NCI-H82 treated with DMSO at 0.1 percent for 48 hours (cell line): ENCODE measurements around the gene ZNF195.
"Not testable (repeated sequence)": the region's sequence is repeated elsewhere in the genome, so short reads cannot be mapped to it uniquely, and the experiment has no call there.

Experiments
- DNase-seq: peaks from one replicate; lab custom pipeline; 2025; ENCODE audit not compliant: unreplicated experiment; lab: John Stamatoyannopoulos, UW

ZNF195 gene

DNA sequence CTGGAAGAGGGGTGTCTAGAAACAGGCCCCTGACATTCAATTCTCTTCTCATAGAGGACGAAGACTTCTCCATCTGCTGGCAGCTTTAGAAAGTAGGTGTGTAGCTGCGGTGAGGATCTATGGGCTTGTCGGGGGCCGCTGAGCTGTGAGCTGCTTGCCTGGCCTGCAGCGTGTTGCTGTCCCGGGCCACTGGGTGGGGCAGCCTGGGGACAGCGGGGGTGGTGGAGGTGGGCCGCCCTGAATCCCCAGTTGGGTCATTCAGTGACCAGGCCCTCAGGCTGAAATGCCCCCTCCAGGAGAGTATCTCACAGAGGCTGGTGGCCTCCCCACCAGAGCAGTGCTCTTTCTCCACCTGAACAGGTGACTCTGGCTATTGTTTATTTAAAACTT lies 23.9 kb upstream of the ZNF195 start:
- DNase-seq: not testable (repeated sequence)

DNA sequence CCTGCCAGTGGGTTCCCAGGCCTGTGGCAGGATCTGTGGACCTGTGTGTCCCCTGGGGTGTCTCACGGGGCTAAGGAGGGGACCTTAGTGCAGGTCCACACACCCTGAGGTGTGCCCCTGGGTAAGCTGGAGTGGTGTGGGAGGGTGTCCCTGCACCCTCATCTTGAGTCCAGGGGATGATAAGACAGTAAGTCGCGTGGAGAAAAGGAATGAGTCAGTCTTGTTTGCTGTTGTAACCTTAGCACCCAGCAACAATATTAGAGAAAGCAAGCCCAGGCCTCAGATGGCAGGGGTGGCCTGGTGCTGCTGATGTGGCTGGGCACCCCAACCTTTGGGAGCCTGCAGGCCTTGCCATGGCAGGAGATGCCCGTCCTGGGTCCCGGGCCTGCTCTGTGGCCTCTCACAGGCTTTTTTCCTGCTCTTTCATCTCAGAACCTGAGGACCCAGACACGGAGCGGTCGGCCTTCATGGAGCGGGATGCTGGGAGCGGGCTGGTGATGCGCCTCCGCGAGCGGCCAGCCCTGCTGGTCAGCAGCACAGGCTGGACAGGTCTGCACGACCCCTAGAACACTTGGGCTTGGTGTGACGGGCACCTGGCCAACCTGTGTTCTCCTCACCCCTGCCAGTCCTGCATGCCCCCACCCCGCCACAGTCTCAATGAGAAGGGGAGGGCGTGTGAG lies 23.4 kb upstream of the ZNF195 start:
- DNase-seq: not testable (repeated sequence)

DNA sequence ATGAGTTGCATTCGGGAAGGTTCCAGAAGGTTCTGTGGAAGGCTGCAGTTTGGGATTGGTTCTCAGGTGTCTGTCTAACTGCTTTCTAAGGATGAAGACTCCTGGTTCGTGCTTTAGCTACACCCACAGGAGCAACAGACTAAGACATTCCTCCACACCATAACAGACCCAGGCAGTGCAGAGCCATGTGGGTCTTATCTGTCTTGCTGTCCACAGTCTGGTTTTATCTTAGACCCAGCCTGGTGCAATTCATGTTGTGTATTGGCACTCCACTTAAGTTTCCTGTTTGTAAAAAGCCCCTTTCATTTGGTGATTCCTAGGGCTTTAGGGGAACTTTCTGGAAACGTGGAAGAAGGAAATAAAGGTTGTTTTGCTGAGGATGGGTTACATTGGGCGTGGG lies 22.1 kb upstream of the ZNF195 start:
- DNase-seq: not testable (repeated sequence)

DNA sequence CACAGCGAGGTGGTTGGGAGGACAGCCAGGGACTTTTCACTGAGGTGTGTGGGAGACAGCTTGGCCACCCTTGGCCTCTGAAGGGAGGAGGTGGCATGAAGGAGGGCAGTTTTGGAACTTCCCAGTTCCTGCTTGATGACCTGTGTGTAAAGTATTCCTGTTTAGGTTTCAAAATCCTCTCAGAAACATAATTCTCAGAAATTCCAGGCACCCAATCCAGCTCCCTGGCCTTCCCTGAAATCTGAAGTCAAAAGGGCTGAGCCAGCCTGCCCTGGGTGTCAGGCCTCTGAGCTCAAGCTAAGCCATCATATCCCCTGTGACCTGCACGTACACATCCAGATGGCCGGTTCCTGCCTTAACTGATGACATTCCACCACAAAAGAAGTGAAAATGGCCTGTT lies 19.6 kb upstream of the ZNF195 start:
- DNase-seq: not testable (repeated sequence)

DNA sequence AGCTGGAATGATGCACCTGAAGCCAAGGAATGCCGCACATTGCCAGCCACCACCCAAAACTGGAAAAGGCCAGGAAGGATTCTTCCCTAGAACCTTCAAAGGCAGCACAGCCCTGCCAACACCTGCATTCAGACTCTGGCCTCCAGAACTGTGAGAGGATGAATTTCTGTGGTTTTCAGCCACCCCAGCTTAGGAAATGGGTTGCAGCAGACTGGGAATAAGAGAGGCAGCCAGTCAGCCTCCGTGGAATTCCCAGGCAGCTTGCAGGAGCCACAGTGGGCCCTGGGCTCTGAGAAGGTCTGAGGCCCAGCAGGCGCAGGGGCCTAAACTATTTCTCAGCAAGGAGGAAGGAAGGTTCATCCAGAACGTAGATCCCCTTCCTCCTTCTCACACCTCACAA lies 19.2 kb upstream of the ZNF195 start:
- DNase-seq: not testable (repeated sequence)

DNA sequence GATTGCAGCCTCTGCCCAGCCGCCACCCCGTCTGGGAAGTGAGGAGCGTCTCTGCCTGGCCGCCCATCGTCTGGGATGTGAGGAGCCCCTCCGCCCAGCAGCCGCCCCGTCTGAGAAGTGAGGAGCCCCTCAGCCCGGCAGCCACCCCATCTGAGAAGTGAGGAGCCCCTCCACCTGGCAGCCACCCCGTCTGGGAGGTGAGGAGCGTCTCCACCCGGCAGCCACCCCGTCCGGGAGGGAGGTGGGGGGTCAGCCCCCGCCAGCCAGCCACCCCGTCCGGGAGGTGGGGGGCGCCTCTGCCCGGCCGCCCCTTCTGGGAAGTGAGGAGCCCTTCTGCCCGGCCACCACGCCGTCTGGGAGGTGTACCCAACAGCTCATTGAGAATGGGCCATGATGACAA lies 18.3 kb upstream of the ZNF195 start:
- not testable (repeated sequence) for DNase-seq

DNA sequence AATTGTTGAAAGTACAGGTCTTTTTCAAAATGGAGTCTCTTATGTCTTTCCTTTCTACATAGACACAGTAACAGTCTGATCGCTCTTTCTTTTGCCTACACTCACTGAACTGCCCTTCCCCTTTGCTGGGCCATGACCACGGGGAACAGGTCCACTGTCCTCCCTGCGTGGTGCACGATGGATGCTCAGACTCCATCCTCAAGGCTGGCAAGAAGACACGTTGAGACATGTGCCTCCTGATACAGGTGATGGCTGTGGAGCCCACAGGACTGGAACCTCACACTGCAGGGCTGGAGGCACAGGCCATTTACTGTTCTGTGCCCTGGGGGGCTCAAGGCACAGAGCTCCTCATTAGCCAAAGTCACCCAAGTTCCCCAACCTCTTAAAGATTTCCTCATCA lies 16.5 kb upstream of the ZNF195 start:
- not testable (repeated sequence) for DNase-seq

DNA sequence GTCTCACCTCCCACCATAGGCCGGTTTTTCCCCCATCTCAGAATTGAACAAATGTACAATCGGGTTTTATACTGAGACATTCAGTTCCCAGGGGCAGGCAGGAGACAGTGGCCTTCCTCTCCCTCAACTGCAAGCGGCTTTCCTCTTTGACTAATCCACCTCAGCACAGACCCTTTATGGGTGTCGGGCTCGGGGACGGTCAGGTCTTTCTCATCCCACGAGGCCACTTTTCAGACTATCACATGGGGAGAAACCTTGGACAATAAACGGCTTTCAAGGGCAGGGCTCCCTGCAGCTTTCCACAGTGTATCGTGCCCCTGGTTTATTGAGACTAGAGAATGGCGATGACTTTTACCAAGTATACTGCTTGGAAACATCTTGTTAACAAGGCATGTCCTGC lies 16.0 kb upstream of the ZNF195 start:
- not testable (repeated sequence) for DNase-seq

DNA sequence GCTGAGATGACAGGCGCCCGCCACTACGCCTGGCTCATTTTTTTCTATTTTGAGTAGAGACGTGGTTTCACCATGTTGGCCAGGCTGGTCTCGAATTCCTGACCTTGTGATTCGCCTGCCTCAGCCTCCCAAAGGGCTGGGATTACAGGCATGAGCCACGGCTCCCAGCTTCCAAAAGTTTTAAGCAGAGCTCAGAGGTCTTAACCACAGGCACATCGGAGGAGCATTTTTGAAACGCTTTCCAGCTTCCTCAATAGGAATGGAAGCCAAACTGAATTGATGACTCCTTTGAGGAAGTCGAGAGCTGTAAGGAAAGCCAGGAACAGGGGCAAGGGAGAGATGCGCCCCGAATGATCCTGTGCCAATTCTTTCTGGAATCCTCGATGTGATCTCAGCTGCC lies 14.5 kb upstream of the ZNF195 start:
- not testable (repeated sequence) for DNase-seq

DNA sequence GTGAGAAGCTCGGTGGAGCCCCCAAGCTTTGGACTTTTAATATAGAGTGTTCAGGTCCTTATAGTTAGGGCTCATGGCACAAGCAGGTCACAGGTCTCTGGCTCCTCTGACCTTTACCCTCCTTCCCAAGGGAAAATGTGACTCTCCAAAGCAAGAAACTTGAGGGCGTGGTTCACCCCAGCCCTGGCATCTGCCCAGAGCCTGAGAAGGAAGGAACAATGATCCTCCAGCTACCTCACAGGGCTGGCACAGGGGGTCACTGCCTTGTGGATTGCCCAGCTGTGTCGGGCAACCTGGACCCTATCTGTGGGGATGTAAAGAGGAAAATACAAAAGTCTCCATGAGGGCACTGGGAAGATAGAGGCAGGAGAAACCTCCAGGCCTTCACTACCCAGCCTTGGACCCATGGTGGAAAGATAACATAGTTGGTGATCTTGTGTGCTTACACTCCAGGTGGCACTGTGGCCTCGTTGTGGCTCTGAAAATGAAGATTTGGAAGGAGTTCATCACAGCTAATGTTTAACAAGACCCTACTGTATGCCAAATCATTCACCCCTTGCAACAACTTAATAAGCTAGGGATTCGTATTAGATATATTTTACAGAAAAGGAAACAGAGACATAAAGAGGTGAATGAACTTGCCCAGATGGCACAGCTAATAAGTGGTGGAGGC lies 3.8 kb upstream of the ZNF195 start:
- no peak for DNase-seq

DNA sequence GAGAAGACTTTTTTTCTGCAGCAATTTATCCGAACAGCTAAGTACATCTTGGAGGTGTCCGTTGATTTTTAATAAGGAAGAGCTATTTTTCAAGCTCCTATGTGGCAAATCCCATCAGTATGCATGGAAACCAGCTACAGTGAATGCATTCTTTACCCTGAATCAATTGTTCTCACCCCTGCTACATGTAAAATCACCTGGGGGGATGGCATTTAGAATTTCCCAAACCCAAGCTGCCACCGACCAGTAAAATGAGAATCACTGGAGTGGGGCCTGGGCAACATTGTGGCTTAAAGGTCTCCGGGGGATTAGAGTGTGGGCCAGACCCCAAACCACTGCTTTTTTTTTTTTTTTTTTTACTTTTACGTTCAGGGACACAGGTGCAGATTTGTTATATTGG lies 2.8 kb upstream of the ZNF195 start:
- DNase-seq: no peak

DNA sequence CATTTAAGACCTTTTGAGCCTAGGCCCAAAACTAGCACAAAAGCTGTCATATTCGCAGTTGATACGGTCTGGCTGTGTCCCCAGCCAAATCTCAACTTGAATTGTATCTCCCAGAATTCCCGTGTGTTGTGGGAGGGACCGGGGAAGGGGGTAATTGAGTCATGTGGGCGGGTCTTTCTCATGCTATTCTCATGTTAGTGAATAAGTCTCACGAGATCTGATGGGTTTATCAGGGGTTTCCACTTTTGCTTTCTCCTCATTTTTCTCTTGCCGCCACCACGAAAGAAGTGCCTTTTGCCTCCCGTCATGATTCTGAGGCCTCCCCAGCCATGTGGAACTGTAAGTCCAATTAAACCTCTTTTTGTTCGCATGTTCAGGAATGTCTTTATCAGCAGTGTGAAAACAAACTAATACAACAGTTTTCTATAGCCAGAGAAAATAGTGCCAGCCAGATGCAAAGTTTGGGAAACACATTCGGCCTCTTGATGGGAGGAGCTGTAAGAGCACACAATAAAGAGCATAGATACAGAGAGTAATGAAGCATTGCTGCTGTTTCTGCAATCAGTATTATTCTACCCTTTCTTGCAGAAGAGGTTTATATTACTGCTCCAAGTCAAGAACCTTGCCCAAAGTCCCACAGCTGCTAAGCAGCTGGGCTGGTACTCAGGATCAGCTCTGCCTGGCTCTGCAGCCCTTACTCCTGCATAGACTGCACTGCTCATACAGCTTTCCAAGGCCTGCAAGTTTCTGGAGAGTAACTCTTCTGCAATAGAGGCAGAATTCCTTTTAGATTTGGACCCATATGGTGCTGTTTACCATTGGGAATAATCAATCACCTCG lies 2.0 kb upstream of the ZNF195 start:
- DNase-seq: no peak

DNA sequence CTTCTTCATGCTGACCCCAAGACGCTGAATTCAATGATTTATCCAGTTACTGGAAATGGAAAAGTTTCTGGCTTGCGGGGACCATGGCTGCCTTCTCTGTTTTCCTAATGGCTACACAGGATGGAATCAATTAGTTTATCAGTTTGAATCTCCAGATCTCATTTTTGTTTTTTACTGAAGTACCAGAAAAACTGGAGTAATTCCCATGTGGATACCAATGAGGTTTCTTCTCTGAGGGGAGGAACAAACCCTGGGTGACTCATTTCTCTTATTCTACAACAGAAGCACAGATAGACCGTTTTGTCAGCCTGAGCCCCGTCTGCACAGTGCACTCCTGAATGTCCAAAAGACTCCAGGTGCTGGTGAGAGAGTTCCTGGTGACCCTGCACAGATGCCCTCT lies 3.4 kb downstream of the ZNF195 start:
- no peak for DNase-seq

DNA sequence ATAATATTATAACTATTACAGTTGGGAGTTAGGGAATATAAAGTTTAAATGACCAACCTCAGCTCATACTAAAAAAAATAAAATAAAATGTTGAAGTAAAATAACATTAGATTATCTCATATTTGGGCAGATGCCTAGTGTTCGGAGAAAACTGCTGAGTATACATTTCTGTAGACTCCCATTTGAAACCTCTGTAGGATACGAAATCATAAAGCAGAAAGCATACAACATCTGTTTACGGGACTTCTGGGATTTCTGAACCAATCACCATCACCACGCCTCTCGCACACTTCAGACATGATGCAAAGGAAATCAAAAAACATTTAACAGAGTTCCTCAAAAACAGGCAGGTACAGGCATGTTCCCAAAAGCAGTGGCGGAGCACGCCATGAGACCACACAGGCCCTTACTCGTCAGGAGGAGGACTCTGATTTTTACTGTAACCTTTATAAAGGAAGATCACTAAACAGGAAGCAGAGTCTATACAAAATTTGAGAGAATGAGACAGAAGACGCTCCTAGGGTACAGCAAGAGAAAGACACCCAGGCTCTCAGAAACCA lies 8.6 kb downstream of the ZNF195 start:
- no peak for DNase-seq

DNA sequence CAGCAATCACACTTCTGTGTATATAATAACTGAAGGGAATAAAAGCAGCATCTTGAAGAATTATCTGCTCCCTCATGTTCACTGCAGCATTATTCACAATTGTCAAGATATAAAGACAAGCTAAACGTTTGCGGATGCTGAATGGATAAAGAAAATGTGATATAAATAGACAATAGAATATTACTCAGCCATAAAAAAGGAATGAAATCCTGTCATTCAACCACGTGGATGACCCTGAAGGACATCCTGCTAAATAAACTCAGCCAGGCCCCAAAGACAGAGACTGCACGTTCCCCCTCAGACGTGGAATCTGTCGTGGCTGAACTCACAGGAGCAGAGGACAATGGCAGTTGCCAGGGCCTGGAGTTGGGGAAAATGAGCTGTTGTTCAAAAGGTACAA lies 9.6 kb downstream of the ZNF195 start:
- no peak for DNase-seq

DNA sequence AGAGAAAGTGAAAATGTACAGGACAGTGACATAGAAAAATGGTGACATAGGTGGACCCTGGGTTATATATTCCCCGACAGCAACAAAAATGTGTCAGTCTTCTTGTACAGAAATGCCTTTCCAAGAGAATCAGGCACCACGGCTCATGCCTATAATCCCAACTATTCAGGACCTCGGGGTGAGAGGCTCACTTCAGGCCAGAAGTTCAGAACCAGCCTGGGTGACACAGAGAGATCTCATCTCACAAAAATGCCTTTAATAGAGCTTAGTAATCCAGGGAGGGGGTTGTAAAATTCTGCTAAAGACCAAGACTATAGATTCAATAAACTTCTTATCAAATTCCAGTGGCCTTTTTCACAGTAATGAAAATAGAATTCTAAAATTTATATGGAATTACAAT lies 10.7 kb downstream of the ZNF195 start:
- DNase-seq: no peak

DNA sequence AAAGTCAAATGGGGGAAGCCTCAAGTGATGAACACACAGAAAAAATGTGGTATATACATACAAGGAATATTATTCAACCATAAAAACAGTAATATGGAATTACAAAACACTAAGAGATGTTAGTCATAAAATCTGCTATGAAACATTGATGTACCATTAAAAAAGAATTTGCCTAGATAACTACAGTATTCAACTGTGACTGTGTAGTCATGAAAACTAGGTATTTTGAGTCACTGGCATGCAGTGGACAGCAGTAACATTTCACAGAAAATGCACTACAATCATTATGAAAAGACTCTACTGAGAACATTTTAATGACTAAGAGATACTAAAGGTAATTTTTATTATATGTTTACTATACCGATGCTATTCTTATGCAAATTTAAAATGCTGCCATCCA lies 11.7 kb downstream of the ZNF195 start:
- no peak for DNase-seq

DNA sequence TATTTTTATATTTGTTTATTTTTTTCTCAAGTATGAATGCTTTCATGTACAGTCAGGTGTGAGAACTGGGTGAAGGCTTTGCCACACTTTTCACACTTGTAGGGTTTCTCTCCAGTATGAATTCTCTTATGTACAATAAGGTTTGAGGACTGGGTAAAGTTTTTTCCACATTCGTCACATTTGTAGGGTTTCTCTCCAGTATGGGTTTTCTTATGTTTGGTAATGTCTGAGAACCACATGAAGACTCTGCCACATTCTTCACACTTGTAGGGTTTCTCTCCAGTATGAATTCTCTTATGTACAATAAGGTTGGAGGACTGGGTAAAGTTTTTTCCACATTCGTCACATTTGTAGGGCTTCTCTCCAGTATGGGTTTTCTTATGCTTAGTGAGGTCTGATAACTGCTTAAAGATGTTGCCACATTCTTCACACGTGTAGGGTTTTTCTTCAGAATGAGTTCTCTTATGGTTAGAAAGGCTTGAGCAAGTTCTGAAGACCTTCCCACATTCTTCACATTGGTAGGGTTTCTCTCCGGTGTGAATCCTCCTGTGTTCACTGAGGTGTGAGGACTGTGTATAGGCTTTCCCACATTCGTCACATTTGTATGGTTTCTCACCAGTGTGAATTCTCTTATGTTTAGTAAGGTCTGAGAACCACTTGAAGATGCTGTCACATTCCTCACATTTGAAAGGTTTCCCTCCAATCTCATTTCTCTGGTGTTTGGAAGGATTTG lies 19.7 kb downstream of the ZNF195 start:
- no peak for DNase-seq

DNA sequence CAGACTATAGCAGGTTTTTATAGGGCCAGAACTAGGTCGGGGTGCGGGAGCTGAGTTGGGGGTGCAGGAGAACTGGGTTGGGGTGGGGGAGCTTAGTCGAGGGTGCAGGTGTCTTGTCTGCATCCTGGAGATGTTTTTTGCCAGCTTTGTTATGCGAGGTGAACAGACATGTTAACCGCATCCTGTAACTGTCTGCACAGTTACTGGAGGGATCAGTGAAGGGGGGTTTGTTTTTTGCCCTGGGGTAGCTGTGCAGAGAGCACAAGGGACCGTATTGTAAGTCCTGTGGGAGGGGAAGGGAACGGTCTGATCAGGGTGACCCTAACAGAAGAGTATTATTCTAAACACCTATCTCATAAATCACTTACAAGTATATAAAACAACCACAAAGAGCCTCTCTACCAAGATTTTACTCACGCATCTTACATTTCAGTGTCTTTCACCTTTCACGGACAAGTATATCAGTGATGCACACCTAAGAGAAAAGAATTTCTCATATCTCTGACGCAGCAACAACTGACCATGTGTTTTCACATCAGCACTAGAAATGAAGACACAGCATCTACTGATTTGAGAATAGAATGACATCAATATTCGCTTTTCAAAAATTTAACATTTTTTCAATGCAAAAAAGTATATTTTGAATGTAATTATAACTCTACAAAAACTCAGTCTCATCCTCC lies 20.8 kb downstream of the ZNF195 start:
- no peak for DNase-seq

DNA sequence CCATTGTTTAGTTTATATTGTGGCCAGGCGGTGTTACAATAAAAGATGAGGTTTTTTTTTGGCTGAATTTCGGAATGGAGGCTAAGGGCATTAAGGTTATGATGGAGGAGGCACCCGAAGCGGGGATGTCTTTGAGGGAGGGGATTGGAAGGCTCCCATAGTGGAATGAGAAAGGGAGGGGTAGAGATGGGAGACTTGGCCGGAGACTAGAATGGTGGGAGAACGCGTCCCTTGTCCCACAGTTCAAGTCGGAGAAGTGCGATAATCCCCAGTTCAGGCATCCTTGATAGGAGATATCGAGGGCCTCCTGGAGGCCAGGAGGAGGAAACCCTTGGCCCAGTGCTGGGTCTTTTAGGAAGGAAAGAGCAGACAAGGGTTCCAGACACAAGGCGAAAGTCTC lies 21.6 kb downstream of the ZNF195 start:
- no peak for DNase-seq
